SK-N-SH treated with all-trans-retinoic acid at 6 μM for 48 hours (cell line): Measurements from ENCODE around the gene RBM47.

Experiments used
- ATAC-seq: fragments of 200-7000 bp; cut with Tn5 transposase; 3 replicates; pipeline ENCODE4 v1.9.1; 2020; ENCODE audit warnings: mild to moderate bottlenecking, moderate library complexity
- ARNTL ChIP-seq: fragments of 450-650 bp; formaldehyde crosslinking; IDR thresholded peaks from 2 replicates; pipeline ENCODE4 v1.5.0; 2020; ENCODE audit warnings: low read depth, mild to moderate bottlenecking, moderate library complexity, borderline replicate concordance
- BACH2 ChIP-seq: fragments of 250-450 bp; sonication (Bioruptor Pico); IDR thresholded peaks from 2 replicates; pipeline ENCODE4 v1.9.0; 2021; ENCODE audit warnings: mild to moderate bottlenecking, borderline replicate concordance
- CREB5 ChIP-seq: fragments of 250-450 bp; sonication (Bioruptor Pico); IDR thresholded peaks from 2 replicates; pipeline ENCODE4 v1.5.1; 2020; ENCODE audit warnings: low read depth, mild to moderate bottlenecking, moderate library complexity
- CSDC2 ChIP-seq: fragments of 250-450 bp; sonication (Bioruptor Pico); IDR thresholded peaks from 2 replicates; pipeline ENCODE4 v1.5.0; 2020; ENCODE audit warnings: mild to moderate bottlenecking, moderate library complexity
- CSRNP3 ChIP-seq: fragments of 250-450 bp; sonication (Bioruptor Pico); IDR thresholded peaks from 2 replicates; pipeline ENCODE4 v1.5.1; 2021; ENCODE audit warnings: mild to moderate bottlenecking, moderate library complexity
- ESRRG ChIP-seq: fragments of 250-450 bp; sonication (Bioruptor Pico); IDR thresholded peaks from 2 replicates; pipeline ENCODE4 v1.6.1; 2021; ENCODE audit warnings: mild to moderate bottlenecking
- GLIS3 ChIP-seq: fragments of 250-450 bp; sonication (Bioruptor Pico); IDR thresholded peaks from 2 replicates; pipeline ENCODE4 v1.5.0; 2020; ENCODE audit warnings: mild to moderate bottlenecking, moderate library complexity
- ISL1 ChIP-seq: fragments of 250-450 bp; sonication (Bioruptor Pico); IDR thresholded peaks from 2 replicates; pipeline ENCODE4 v2.1.2; 2022; ENCODE audit warnings: mild to moderate bottlenecking, moderate library complexity
- PATZ1 ChIP-seq: fragments of 250-450 bp; sonication (Bioruptor Pico); IDR thresholded peaks from 2 replicates; pipeline ENCODE4 v1.8.0; 2020; ENCODE audit warnings: mild to moderate bottlenecking, moderate library complexity, borderline replicate concordance
- POU6F1 ChIP-seq: fragments of 250-450 bp; sonication (Bioruptor Pico); IDR thresholded peaks from 2 replicates; pipeline ENCODE4 v1.8.0; 2021; ENCODE audit warnings: low read depth, mild to moderate bottlenecking, moderate library complexity, borderline replicate concordance
- PPARA ChIP-seq: fragments of 250-450 bp; sonication (Bioruptor Pico); IDR thresholded peaks from 2 replicates; pipeline ENCODE4 v1.5.0; 2020; ENCODE audit warnings: mild to moderate bottlenecking, borderline replicate concordance
- RARB ChIP-seq: fragments of 250-450 bp; sonication (Bioruptor Pico); IDR thresholded peaks from 2 replicates; pipeline ENCODE4 v1.8.0; 2021; ENCODE audit warnings: mild to moderate bottlenecking, moderate library complexity
- SNAI2 ChIP-seq: fragments of 250-450 bp; sonication (Bioruptor Pico); IDR thresholded peaks from 2 replicates; pipeline ENCODE4 v1.5.0; 2020; ENCODE audit warnings: mild to moderate bottlenecking, moderate library complexity
- TCF4 ChIP-seq: fragments of 250-450 bp; sonication (Bioruptor Pico); IDR thresholded peaks from 2 replicates; pipeline ENCODE4 v1.8.0; 2021; ENCODE audit warnings: mild to moderate bottlenecking, moderate library complexity, borderline replicate concordance
- TOX ChIP-seq: fragments of 250-450 bp; sonication (Bioruptor Pico); IDR thresholded peaks from 2 replicates; pipeline ENCODE4 v1.8.0; 2021; ENCODE audit warnings: mild to moderate bottlenecking, moderate library complexity, borderline replicate concordance
- ZC3H10 ChIP-seq: fragments of 250-450 bp; sonication (Bioruptor Pico); IDR thresholded peaks from 2 replicates; pipeline ENCODE4 v1.5.1; 2021; ENCODE audit warnings: mild to moderate bottlenecking, moderate library complexity
- ZFP30 ChIP-seq: fragments of 450-650 bp; formaldehyde crosslinking; IDR thresholded peaks from 2 replicates; pipeline ENCODE4 v1.5.0; 2022; ENCODE audit warnings: mild to moderate bottlenecking, moderate library complexity
- ZNF565 ChIP-seq: fragments of 450-650 bp; formaldehyde crosslinking; conservative IDR thresholded peaks from 2 replicates; pipeline ENCODE4 v1.5.0; 2020; ENCODE audit warnings: low read depth, mild to moderate bottlenecking, moderate library complexity
- ZNF70 ChIP-seq: fragments of 450-650 bp; formaldehyde crosslinking; IDR thresholded peaks from 2 replicates; pipeline ENCODE4 v1.5.0; 2020; ENCODE audit warnings: mild to moderate bottlenecking, moderate library complexity
- ZNF8 ChIP-seq: fragments of 450-650 bp; formaldehyde crosslinking; IDR thresholded peaks from 2 replicates; pipeline ENCODE4 v1.5.0; 2020; ENCODE audit warnings: mild to moderate bottlenecking, moderate library complexity
- TF ChIP-seq, protein P1 (sequence below): fragments of 250-450 bp; sonication (Bioruptor Pico); IDR thresholded peaks from 2 replicates; pipeline ENCODE4 v1.5.0; 2020; ENCODE audit warnings: mild to moderate bottlenecking, moderate library complexity

RBM47 gene

GRCh38 chr4:40458109-40458508 lies 171.6 kb downstream of the RBM47 start:
- ATAC-seq, result no peak
- TF ChIP-seq TOX (CRISPR knock-in tag) (no peak), ZNF565 (no peak), ARNTL (CRISPR knock-in tag) (no peak), SNAI2 (CRISPR knock-in tag) (no peak), ZNF8 (CRISPR knock-in tag) (no peak), BACH2 (CRISPR knock-in tag) (no peak), ZFP30 (CRISPR knock-in tag) (no peak), PPARA (CRISPR knock-in tag) (no peak), TCF4 (CRISPR knock-in tag) (no peak), ESRRG (CRISPR knock-in tag) (no peak), PATZ1 (CRISPR knock-in tag) (no peak), GLIS3 (CRISPR knock-in tag) (no peak), POU6F1 (CRISPR knock-in tag) (no peak), ZNF70 (CRISPR knock-in tag) (no peak), ZC3H10 (CRISPR knock-in tag) (no peak), RARB (CRISPR knock-in tag) (no peak), CSRNP3 (CRISPR knock-in tag) (no peak), CSDC2 (no peak)
- TF ChIP-seq, all 23 proteins: peak for 0

DNA sequence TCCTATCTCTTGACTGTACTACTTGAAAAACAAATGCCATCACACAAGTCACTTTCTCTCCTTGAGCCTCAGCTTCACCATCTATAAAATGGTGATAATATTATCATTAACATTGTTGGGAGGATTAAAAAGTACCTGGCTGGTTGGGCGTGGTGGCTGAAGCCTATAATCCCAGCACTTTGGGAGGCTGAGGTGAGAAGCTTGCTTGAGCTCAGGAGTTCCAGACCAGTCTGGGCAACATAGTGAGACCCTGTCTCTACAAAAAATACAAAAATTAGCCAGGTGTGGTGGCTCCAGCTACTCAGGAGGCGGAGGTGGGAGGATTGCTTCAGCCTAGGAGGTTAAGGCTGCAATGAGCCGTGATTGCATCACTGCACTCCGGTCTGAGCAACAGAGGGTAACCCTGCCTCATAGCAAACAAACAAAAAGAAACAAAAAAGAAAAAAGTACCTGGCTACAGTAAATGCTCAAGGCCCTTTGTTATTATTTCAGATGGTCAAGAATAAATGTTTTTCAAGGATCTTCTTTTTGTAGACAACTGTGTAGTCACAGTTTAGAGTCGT lies 174.2 kb downstream of the RBM47 start:
- no peak for TF ChIP-seq ISL1 (CRISPR knock-in tag)
- no peak for TF ChIP-seq ESRRG (CRISPR knock-in tag)
- no peak for TF ChIP-seq SNAI2 (CRISPR knock-in tag)
- no peak for TF ChIP-seq ZNF8 (CRISPR knock-in tag)
- no peak for TF ChIP-seq ZC3H10 (CRISPR knock-in tag)
- TF ChIP-seq ZFP30 (CRISPR knock-in tag), result no peak
- TF ChIP-seq CSDC2, result no peak
- TF ChIP-seq, protein P1, sequence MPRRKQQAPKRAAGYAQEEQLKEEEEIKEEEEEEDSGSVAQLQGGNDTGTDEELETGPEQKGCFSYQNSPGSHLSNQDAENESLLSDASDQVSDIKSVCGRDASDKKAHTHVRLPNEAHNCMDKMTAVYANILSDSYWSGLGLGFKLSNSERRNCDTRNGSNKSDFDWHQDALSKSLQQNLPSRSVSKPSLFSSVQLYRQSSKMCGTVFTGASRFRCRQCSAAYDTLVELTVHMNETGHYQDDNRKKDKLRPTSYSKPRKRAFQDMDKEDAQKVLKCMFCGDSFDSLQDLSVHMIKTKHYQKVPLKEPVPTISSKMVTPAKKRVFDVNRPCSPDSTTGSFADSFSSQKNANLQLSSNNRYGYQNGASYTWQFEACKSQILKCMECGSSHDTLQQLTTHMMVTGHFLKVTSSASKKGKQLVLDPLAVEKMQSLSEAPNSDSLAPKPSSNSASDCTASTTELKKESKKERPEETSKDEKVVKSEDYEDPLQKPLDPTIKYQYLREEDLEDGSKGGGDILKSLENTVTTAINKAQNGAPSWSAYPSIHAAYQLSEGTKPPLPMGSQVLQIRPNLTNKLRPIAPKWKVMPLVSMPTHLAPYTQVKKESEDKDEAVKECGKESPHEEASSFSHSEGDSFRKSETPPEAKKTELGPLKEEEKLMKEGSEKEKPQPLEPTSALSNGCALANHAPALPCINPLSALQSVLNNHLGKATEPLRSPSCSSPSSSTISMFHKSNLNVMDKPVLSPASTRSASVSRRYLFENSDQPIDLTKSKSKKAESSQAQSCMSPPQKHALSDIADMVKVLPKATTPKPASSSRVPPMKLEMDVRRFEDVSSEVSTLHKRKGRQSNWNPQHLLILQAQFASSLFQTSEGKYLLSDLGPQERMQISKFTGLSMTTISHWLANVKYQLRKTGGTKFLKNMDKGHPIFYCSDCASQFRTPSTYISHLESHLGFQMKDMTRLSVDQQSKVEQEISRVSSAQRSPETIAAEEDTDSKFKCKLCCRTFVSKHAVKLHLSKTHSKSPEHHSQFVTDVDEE (CRISPR knock-in tag), result no peak
- no peak for TF ChIP-seq TCF4 (CRISPR knock-in tag)
- TF ChIP-seq PPARA (CRISPR knock-in tag), result no peak
- no peak for TF ChIP-seq PATZ1 (CRISPR knock-in tag)
- TF ChIP-seq CREB5 (CRISPR knock-in tag), result no peak
- no peak for TF ChIP-seq GLIS3 (CRISPR knock-in tag)
- ATAC-seq, result no peak
